Measurements from ENCODE around the gene TMEM35B. TPM values are rescaled to one million over a fixed set of nuclear protein-coding genes. Genes with fewer than 3 reads are reported as not detected.
A peak's percentile ranks its signal among the peaks of the same experiment; 100 is the strongest.

Gene TMEM35B
- total RNA-seq, 2 experiments from 2014 or later, result 0.85 to 2.3 TPM

DNA sequence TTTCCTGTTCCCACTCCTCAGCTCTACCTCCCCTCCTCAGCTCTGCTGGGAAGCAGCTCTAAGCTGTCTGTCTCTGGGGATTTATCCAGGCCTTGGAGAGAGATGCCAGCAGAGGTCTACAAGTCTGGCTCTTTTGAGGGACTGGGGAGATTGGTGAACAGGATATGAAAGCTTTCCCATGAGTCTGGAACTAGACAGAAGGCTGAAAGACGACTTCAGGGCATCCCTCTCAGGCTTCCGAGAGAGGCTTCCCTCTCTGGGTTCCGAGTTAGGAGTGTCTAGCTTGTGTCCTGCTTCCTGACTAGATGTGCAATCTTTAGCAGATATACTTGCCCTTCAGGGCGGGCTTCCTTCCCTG, 733 bp downstream of the TMEM35B start:
- DNase-seq, result peak in 3 of 14 experiments; percentile 27 to 31 (median 30)
- Histone ChIP-seq H3K36me3 (ENCODE audit: insufficient read depth, low read length) (peaks cover 13% of the 10 kb centered on the region), H3K4me1 (ENCODE audit: insufficient read depth, low read length) (peaks cover 41% of the 10 kb centered on the region), H3K9me3 (ENCODE audit: control insufficient read depth in 1 of 2, insufficient read depth in 1 of 2, low read length in 2 of 2) (no peaks in the 10 kb centered on the region), H3K4me3 (ENCODE audit: low read length) (peak overlapping the region; percentile 65), H3K27me3 (ENCODE audit: control insufficient read depth in 1 of 2, insufficient read depth in 2 of 2, low read length in 2 of 2) (no peaks in the 10 kb centered on the region), H3K27ac (ENCODE audit: low read depth in 1 of 2, low read length in 2 of 2) (peak overlapping the region; percentile 76 to 77)
- Mint-ChIP-seq H3K27me3 (no peaks in the 10 kb centered on the region), H3K4me3 (peak overlapping the region; percentile 97), H3K4me1 (ENCODE audit: low read depth) (peaks cover 39% of the 10 kb centered on the region), H3K9me3 (no peaks in the 10 kb centered on the region), H3K27ac (peak overlapping the region; percentile 87), H3K36me3 (ENCODE audit: low read depth) (peaks cover 45% of the 10 kb centered on the region)
- intact Hi-C loops (cut with DNase I, micrococcal nuclease), result loop anchor here in 1 of 2 experiments (5.0 to 10.0 kb wide), 3 partner anchors 93 to 190 kb away; partner anchors contain the start of gene ZMYM1
- POLR2A ChIA-PET, result interaction anchor here (0.6 to 2.9 kb wide), 12 partner anchors 9 to 209 kb away, joined by 3 to 28 read pairs (median 4); partner anchors contain the start of genes SFPQ, SMIM12, ZMYM1 and ZMYM6
- peak; percentile 7 for ATAC-seq (ENCODE audit: poor library complexity)
- TF ChIP-seq, protein P1, sequence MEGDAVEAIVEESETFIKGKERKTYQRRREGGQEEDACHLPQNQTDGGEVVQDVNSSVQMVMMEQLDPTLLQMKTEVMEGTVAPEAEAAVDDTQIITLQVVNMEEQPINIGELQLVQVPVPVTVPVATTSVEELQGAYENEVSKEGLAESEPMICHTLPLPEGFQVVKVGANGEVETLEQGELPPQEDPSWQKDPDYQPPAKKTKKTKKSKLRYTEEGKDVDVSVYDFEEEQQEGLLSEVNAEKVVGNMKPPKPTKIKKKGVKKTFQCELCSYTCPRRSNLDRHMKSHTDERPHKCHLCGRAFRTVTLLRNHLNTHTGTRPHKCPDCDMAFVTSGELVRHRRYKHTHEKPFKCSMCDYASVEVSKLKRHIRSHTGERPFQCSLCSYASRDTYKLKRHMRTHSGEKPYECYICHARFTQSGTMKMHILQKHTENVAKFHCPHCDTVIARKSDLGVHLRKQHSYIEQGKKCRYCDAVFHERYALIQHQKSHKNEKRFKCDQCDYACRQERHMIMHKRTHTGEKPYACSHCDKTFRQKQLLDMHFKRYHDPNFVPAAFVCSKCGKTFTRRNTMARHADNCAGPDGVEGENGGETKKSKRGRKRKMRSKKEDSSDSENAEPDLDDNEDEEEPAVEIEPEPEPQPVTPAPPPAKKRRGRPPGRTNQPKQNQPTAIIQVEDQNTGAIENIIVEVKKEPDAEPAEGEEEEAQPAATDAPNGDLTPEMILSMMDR (IDR thresholded peaks at IDR 0.05), result no peak
- CTCF ChIA-PET, result interaction anchor here (1.1 to 1.8 kb wide), 4 partner anchors 118 to 132 kb away, joined by 3 to 8 read pairs (median 5); partner anchors contain the start of gene SMIM12

DNA sequence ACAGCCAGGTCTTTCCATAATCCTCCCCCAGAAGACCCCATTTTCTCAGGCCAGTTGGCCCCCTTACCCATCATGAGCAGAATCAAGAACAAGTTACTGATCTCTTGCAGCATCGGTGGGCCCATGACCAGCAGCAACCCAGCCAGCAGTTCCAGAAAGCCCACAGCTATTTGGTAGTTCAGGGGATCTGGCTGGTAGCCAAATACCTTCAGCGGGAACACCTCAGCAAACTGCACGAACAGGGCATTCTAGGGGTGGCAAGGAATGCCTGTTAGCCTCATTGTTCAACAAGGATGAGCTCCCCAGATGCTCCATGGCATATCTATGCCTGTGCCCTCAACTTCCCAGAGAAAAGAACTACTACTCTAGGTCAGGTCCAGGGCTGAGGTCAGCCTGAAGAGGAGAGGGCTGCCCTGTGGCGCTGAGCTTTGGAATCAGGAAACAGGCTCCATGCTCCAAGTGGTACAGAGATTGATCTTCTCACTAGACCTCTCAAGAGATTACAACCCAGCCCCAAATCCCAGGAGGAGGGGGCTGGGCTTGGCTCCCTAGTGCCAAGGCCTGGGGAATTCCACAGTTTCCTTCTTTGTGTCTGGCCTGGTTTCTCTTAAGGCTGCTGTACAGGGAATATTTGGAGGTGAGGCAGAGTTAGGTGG, 1.3 kb downstream of the TMEM35B start:
- H3K4me1 ChIP-seq (ENCODE audit: insufficient read depth, low read length), result peaks cover 41% of the 10 kb centered on the region
- TF ChIP-seq, protein P1 (IDR thresholded peaks at IDR 0.05), result no peak
- no peaks in the 10 kb centered on the region for H3K27me3 ChIP-seq (ENCODE audit: control insufficient read depth in 1 of 2, insufficient read depth in 2 of 2, low read length in 2 of 2)
- peak overlapping the region; percentile 87 for H3K27ac Mint-ChIP-seq
- ATAC-seq (ENCODE audit: poor library complexity), result no peak
- intact Hi-C loops (cut with DNase I, micrococcal nuclease), result loop anchor here in 1 of 2 experiments (5.0 to 10.0 kb wide), 3 partner anchors 93 to 191 kb away; partner anchors contain the start of gene ZMYM1
- peak overlapping the region; percentile 97 for H3K4me3 Mint-ChIP-seq
- H3K9me3 Mint-ChIP-seq, result no peaks in the 10 kb centered on the region
- CTCF ChIA-PET, result interaction anchor here (1.1 to 1.5 kb wide), 2 partner anchors 117 to 131 kb away, joined by 3 to 6 read pairs; no protein-coding TSS in a partner anchor
- no peaks in the 10 kb centered on the region for H3K27me3 Mint-ChIP-seq
- peak overlapping the region; percentile 65 for H3K4me3 ChIP-seq (ENCODE audit: low read length)
- H3K27ac ChIP-seq (ENCODE audit: low read depth in 1 of 2, low read length in 2 of 2), result peak overlapping the region in 1 of 2 donors; percentile 76
- H3K4me1 Mint-ChIP-seq (ENCODE audit: low read depth), result peaks cover 39% of the 10 kb centered on the region
- H3K36me3 ChIP-seq (ENCODE audit: insufficient read depth, low read length), result peaks cover 13% of the 10 kb centered on the region
- H3K36me3 Mint-ChIP-seq (ENCODE audit: low read depth), result peaks cover 49% of the 10 kb centered on the region
- DNase-seq, result peak in 1 of 14 experiments; percentile 22
- POLR2A ChIA-PET, result interaction anchor here (0.6 to 2.9 kb wide), 9 partner anchors 8 to 209 kb away, joined by 3 to 28 read pairs (median 4); partner anchors contain the start of genes SFPQ, SMIM12, ZMYM1 and ZMYM6
- H3K9me3 ChIP-seq (ENCODE audit: control insufficient read depth in 1 of 2, insufficient read depth in 1 of 2, low read length in 2 of 2), result no peaks in the 10 kb centered on the region

DNA sequence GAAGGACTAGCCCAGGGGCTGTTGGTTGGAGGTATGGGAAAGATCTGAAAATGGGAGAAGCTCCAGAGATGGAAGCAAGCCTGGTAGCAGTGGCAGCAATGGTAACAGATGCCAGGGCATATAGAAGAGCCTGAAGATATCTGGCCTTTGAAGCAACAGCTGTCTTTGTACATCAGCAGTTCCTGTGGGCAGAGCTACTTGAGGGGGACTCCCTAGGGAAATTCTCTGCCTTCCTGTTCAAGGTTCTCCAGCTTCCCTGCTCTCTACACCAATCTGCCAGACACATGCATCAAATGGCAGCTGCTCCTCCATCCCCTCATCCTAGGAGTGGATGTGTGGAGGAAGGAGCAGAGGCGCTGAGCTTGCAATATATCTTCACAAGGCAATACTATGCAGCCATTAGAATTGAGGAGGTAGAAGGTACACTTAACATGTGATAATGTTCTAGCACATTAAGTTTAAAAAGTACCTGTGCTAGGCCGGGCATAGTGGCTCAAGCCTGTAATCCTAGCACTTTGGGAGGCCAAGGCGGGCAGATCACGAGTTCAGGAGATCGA, 2.2 kb downstream of the TMEM35B start:
- Mint-ChIP-seq H3K4me1 (ENCODE audit: low read depth) (peaks cover 43% of the 10 kb centered on the region), H3K9me3 (no peaks in the 10 kb centered on the region), H3K36me3 (ENCODE audit: low read depth) (peaks cover 46% of the 10 kb centered on the region), H3K27ac (peak overlapping the region; percentile 87), H3K27me3 (no peaks in the 10 kb centered on the region), H3K4me3 (peak overlapping the region; percentile 80)
- H3K27ac ChIP-seq (ENCODE audit: low read depth in 1 of 2, low read length in 2 of 2), result no peak overlapping the region
- ATAC-seq (ENCODE audit: poor library complexity) (no peak), DNase-seq (no peak)
- peaks cover 41% of the 10 kb centered on the region for H3K4me1 ChIP-seq (ENCODE audit: insufficient read depth, low read length)
- no peaks in the 10 kb centered on the region for H3K27me3 ChIP-seq (ENCODE audit: control insufficient read depth in 1 of 2, insufficient read depth in 2 of 2, low read length in 2 of 2)
- peaks cover 13% of the 10 kb centered on the region for H3K36me3 ChIP-seq (ENCODE audit: insufficient read depth, low read length)
- H3K9me3 ChIP-seq (ENCODE audit: control insufficient read depth in 1 of 2, insufficient read depth in 1 of 2, low read length in 2 of 2), result no peaks in the 10 kb centered on the region
- CTCF ChIA-PET, result interaction anchor here (0.7 to 1.1 kb wide), 2 partner anchors 116 to 198 kb away, joined by 3 to 7 read pairs; no protein-coding TSS in a partner anchor
- POLR2A ChIA-PET, result interaction anchor here (1.2 kb wide), 1 partner anchor 48 kb away, joined by 3 read pairs; no protein-coding TSS in a partner anchor
- H3K4me3 ChIP-seq (ENCODE audit: low read length), result no peak overlapping the region
- TF ChIP-seq, protein P1 (IDR thresholded peaks at IDR 0.05), result no peak
- intact Hi-C loops (cut with DNase I, micrococcal nuclease), result loop anchor here in 1 of 2 experiments (5.0 to 10.0 kb wide), 3 partner anchors 94 to 192 kb away; partner anchors contain the start of gene ZMYM1
